K562 (cell line): ENCODE results near the gene CCDC200. TPM values are rescaled to one million over a fixed set of nuclear protein-coding genes. Genes with fewer than 3 reads are reported as not detected.
A peak's percentile ranks its signal among the peaks of the same experiment; 100 is the strongest.
"Not testable (repeated sequence)": the region's sequence is repeated elsewhere in the genome, so short reads cannot be mapped to it uniquely, and the experiment has no call there.

Source experiments
- ATAC-seq: fragments of 200-7000 bp; cut with Tn5 transposase; 3 replicates; pipeline ENCODE4 v1.9.1; 2020; ENCODE audit warnings: moderate library complexity
- BruUV-seq: library from RNA; stranded (reverse); fragments of 400-500 nt; replicated peaks from 2 replicates; lab custom pipeline; 2021; lab: Mats Ljungman, UMichigan
- CTCF ChIA-PET: fragments of 300-600 bp; formaldehyde crosslinking; extraction: SDS; loops from one replicate; lab custom pipeline; 2021; ENCODE audit warnings: low intra/inter-chr PET ratio; lab: Yijun Ruan, JAX
- POLR2A ChIA-PET: fragments of 300-600, 350-650 bp; sonication (Branson Sonifier 250); formaldehyde crosslinking; extraction: SDS; loops from one replicate; lab custom pipeline; 2021; ENCODE audit warnings: antibody characterized with exemption, inconsistent platforms; lab: Yijun Ruan, JAX
- DNase-seq, 4 experiments: peaks; one replicate each; pipeline versions ENCODE4 v3.0.0 to v3.0.0-alpha.2; 2011 to 2018; ENCODE audit warnings: low spot score in 3 of 4, mixed read lengths in 3 of 4; ENCODE audit errors: extremely low read depth in 1 of 4
- FAIRE-seq: peaks from 2 replicates; lab custom pipeline; 2011; peaks lifted over from hg19 to GRCh38; lab: Jason Lieb, UNC
- H2AFZ ChIP-seq: 2 replicates; pipeline ENCODE4 v1.6.0; 2011; ENCODE audit warnings: low read depth, low read length, control low read depth, inconsistent platforms
- H3K27ac ChIP-seq: fragments of 200-600 bp; 3 replicates; pipeline ENCODE4 v1.8.0; 2011; ENCODE audit warnings: low read depth, mild to moderate bottlenecking, control low read depth, inconsistent platforms, low read length, moderate library complexity, mixed read lengths; ENCODE audit errors: extremely low read depth
- H3K27me3 ChIP-seq, 2 experiments: fragments of 300-600 bp in 1 of 2; 2 replicates in 1 of 2; 3 replicates in 1 of 2; pipeline versions ENCODE4 v1.6.0 to v1.8.0; 2011; ENCODE audit warnings: inconsistent platforms in 2 of 2, low read length in 2 of 2, mild to moderate bottlenecking in 1 of 2, mixed read lengths in 1 of 2, moderate library complexity in 1 of 2; ENCODE audit not compliant: control insufficient read depth in 2 of 2, insufficient read depth in 2 of 2
- H3K36me3 ChIP-seq: fragments of 300-600 bp; 3 replicates; pipeline ENCODE4 v1.8.0; 2011; ENCODE audit warnings: mild to moderate bottlenecking, low read length, inconsistent platforms; ENCODE audit not compliant: control insufficient read depth, insufficient read depth
- H3K4me1 ChIP-seq, 2 experiments: fragments of 200-600 bp in 1 of 2; replicated peaks in 1 of 2; 2 replicates in 1 of 2; 3 replicates in 1 of 2; pipeline versions ENCODE4 v1.5.1 to v1.8.0; 2011; ENCODE audit warnings: inconsistent platforms in 2 of 2, low read length in 2 of 2, mild to moderate bottlenecking in 1 of 2, mixed read lengths in 1 of 2, moderate library complexity in 1 of 2; ENCODE audit not compliant: control insufficient read depth in 2 of 2, insufficient read depth in 2 of 2
- H3K4me2 ChIP-seq: 2 replicates; pipeline ENCODE4 v1.6.1; 2011; ENCODE audit warnings: low read length, control low read depth, inconsistent platforms, mixed read lengths; ENCODE audit not compliant: insufficient read depth
- H3K4me3 ChIP-seq: fragments of 200-600 bp; sonication (generic), shearing (Covaris generic); 2 replicates; pipeline ENCODE4 v1.5.1; 2016; ENCODE audit warnings: control low read depth, inconsistent platforms
- H3K79me2 ChIP-seq: fragments of 200-600 bp; 3 replicates; pipeline ENCODE4 v1.8.0; 2011; ENCODE audit warnings: low read length, inconsistent platforms; ENCODE audit not compliant: control insufficient read depth, insufficient read depth
- H3K9ac ChIP-seq, 2 experiments: 2 replicates each; pipeline versions ENCODE4 v1.6.0 to v1.6.1; 2011; ENCODE audit warnings: low read depth in 2 of 2, low read length in 2 of 2, control low read depth in 1 of 2, inconsistent platforms in 1 of 2, mild to moderate bottlenecking in 1 of 2, mixed read lengths in 1 of 2; ENCODE audit not compliant: insufficient read depth in 1 of 2
- H3K9me1 ChIP-seq: one replicate; pipeline ENCODE4 v1.6.0; 2011; ENCODE audit warnings: inconsistent platforms, mild to moderate bottlenecking, low read length, moderate library complexity; ENCODE audit not compliant: control insufficient read depth, insufficient read depth
- H3K9me3 ChIP-seq: replicated peaks from 2 replicates; pipeline ENCODE4 v1.5.1; 2011; ENCODE audit warnings: low read depth, low read length, inconsistent platforms; ENCODE audit not compliant: control insufficient read depth, insufficient read depth
- H4K20me1 ChIP-seq: replicated peaks from 2 replicates; pipeline ENCODE4 v1.6.1; 2011; ENCODE audit warnings: low read length, inconsistent platforms, mixed read lengths; ENCODE audit not compliant: control insufficient read depth, insufficient read depth
- BRCA1 ChIP-seq, 2 experiments: fragments of 450-650 bp in 1 of 2; sonication (generic) in 1 of 2; formaldehyde crosslinking in 1 of 2; IDR thresholded peaks; 2 replicates each; pipeline versions ENCODE4 v1.5.0 to v1.6.1; 2017 to 2020; ENCODE audit warnings: mild to moderate bottlenecking in 1 of 2, missing genetic modification reagents in 1 of 2
- E2F6 ChIP-seq, 2 experiments: IDR thresholded peaks; 2 replicates each; pipeline ENCODE4 v1.6.1; 2011; ENCODE audit warnings: borderline replicate concordance in 1 of 2, control low read depth in 1 of 2, low read depth in 1 of 2, low read length in 1 of 2, mild to moderate bottlenecking in 1 of 2, mixed read lengths in 1 of 2, moderate library complexity in 1 of 2; ENCODE audit not compliant: insufficient read depth in 1 of 2, insufficient read length in 1 of 2, poor library complexity in 1 of 2, severe bottlenecking in 1 of 2; ENCODE audit errors: extremely low read depth in 1 of 2
- MECOM ChIP-seq: fragments of 250-450 bp; sonication (Bioruptor Pico); IDR thresholded peaks from 2 replicates; pipeline ENCODE4 v1.8.0; 2022; ENCODE audit warnings: inconsistent platforms
- MEF2D ChIP-seq: conservative IDR thresholded peaks from 2 replicates; pipeline ENCODE4 v1.6.1; 2016; ENCODE audit warnings: low read depth, missing genetic modification characterization, missing compliant biosample characterization
- MLLT1 ChIP-seq, 2 experiments: fragments of 450-650 bp; IDR thresholded peaks; 2 replicates each; pipeline ENCODE4 v1.6.1; 2016
- PTRF ChIP-seq: fragments of 450-650 bp; IDR thresholded peaks from 2 replicates; pipeline ENCODE4 v1.6.1; 2016; ENCODE audit warnings: mild to moderate bottlenecking, missing genetic modification characterization, missing compliant biosample characterization
- PURB ChIP-seq: sonication (generic); formaldehyde crosslinking; IDR thresholded peaks from 2 replicates; pipeline ENCODE4 v1.9.0; 2021; ENCODE audit warnings: low read depth, mild to moderate bottlenecking, missing genetic modification reagents
- RFX7 ChIP-seq: fragments of 250-450 bp; sonication (Bioruptor Pico); IDR thresholded peaks from 2 replicates; pipeline ENCODE4 v1.5.1; 2021; ENCODE audit warnings: mild to moderate bottlenecking
- ZNF398 ChIP-seq: fragments of 250-450 bp; sonication (Bioruptor Pico); IDR thresholded peaks from 2 replicates; pipeline ENCODE4 v1.8.0; 2021; ENCODE audit warnings: moderate library complexity, mild to moderate bottlenecking, inconsistent platforms
- WGBS: fragments of 100-300 bp; shearing (Covaris generic); methylation state at CpG from one replicate; pipeline ENCODE4 v1.1.6; 2016; ENCODE audit warnings: low coverage, mixed read lengths; ENCODE audit not compliant: insufficient coverage; ENCODE audit errors: missing lambda C conversion rate; 5-methylcytosine and 5-hydroxymethylcytosine counted together
- in situ Hi-C: fragments of 300-500 bp; cut with MboI; formaldehyde crosslinking; loops from 4 replicates; pipeline ENCODE4 v1.15.0; 2018; ENCODE audit warnings: inconsistent platforms, mixed read lengths
- intact Hi-C: fragments of 100-400 bp; cut with micrococcal nuclease; formaldehyde crosslinking; loops from 2 replicates; pipeline ENCODE4 v1.14.2; 2022
- polyA plus RNA-seq, 8 experiments: library from polyadenylated mRNA; depleted of rRNA in 4 of 8; stranded (reverse) in 5 of 8; unstranded in 3 of 8; fragments of >200 nt; fragmentation: Nextera tagmentation in 2 of 8; fragmentation: Illumina TruSeq in 1 of 8; extraction: Ambion mirVana in 2 of 8; extraction: Trizol in 1 of 8; gene quantifications; 2 replicates each; pipeline versions ENCODE4 v1.2.1 to v1.2.3, GENCODE V29; 2011 to 2014; ENCODE audit warnings: inconsistent platforms in 1 of 8, missing spikeins in 1 of 8
- total RNA-seq, 7 experiments: library from RNA; depleted of rRNA in 6 of 7; stranded (reverse); fragments of >200 nt in 6 of 7; fragmentation: Illumina TruSeq in 2 of 7; extraction: Trizol in 2 of 7; gene quantifications; 2 replicates each; pipeline versions ENCODE4 v1.2.1 to v1.2.3, GENCODE V29; 2011 to 2021; ENCODE audit warnings: low replicate concordance in 1 of 7

CCDC200 gene
- total and polyA plus RNA-seq, 9 of the 15 experiments (the other 6 are each of a cell fraction or from before 2014, with no cell fraction given): 0.14 TPM; not detected in 8

- FAIRE-seq, CTCF ChIA-PET, H3K9ac ChIP-seq, H3K36me3 ChIP-seq, H3K27ac ChIP-seq, in situ Hi-C loops, H3K79me2 ChIP-seq, DNase-seq, H3K27me3 ChIP-seq, H4K20me1 ChIP-seq, H3K4me3 ChIP-seq, POLR2A ChIA-PET, H3K4me2 ChIP-seq, H2AFZ ChIP-seq, intact Hi-C loops, H3K4me1 ChIP-seq, ATAC-seq, H3K9me1 ChIP-seq, H3K9me3 ChIP-seq: not testable (repeated sequence)
- TSS peak; percentile 93 for BruUV-seq
- 83% methylated on average over 9 of the region's 40 CpGs for WGBS
Measured at GRCh38 chr17:43231205-43232020, 3.0 kb upstream of the CCDC200 start.

- 0 out of 5 replicates have a peak, but pooled peaks cover 0 to 6% of the 10 kb centered on the region in 2 experiments for H3K27me3 ChIP-seq
- H3K9me3 ChIP-seq: no peaks in the 10 kb centered on the region
- H4K20me1 ChIP-seq: no peaks in the 10 kb centered on the region
- DNase-seq: no peak
- H3K36me3 ChIP-seq: no peaks in the 10 kb centered on the region
- H3K4me1 ChIP-seq: no peaks in the 10 kb centered on the region
- intact Hi-C loops (no loop called here), in situ Hi-C loops (no loop called here)
- H3K4me2 ChIP-seq: no peak overlapping the region
- ChIA-PET POLR2A (interaction anchor here (1.6 to 4.3 kb wide), 2 partner anchors 10 to 91 kb away, joined by 7 to 62 read pairs; no protein-coding TSS in a partner anchor), CTCF (no interaction called here)
- no peak for ATAC-seq
- H3K27ac ChIP-seq: no peak overlapping the region
- BruUV-seq: no TSS peak
- no peak overlapping the region for H3K4me3 ChIP-seq
- WGBS: 68% methylated on average over 7 of the region's 7 CpGs
- H3K79me2 ChIP-seq: no peaks in the 10 kb centered on the region
- H3K9me1 ChIP-seq: no peaks in the 10 kb centered on the region
- H2AFZ ChIP-seq: no peak overlapping the region
- H3K9ac ChIP-seq: no peak overlapping the region
- FAIRE-seq: no peak
- TF ChIP-seq ZNF398: no peak
- TF ChIP-seq BRCA1 (IDR thresholded peaks at IDR 0.05): no peak
- no peak for TF ChIP-seq BRCA1 (CRISPR knock-in tag; IDR thresholded peaks at IDR 0.05)
- no peak for TF ChIP-seq MLLT1 (IDR thresholded peaks at IDR 0.05)
- no peak for TF ChIP-seq MEF2D
- TF ChIP-seq E2F6 (IDR thresholded peaks at IDR 0.05; ENCODE audit: borderline replicate concordance in 1 of 2, extremely low read depth in 1 of 2, insufficient read depth in 1 of 2, insufficient read length in 1 of 2, low read depth in 1 of 2, low read length in 1 of 2, poor library complexity in 1 of 2, severe bottlenecking in 1 of 2): no peak
- TF ChIP-seq PURB (CRISPR knock-in tag): no peak
- no peak for TF ChIP-seq PTRF (tag)
- TF ChIP-seq MECOM (CRISPR knock-in tag): no peak
- TF ChIP-seq RFX7 (CRISPR knock-in tag): no peak
Measured at GRCh38 chr17:43226393-43226792, 2.0 kb downstream of the CCDC200 start.
